Prostate gland (tissue), 2 donors: ENCODE results near the gene ACAD10. TPM values are rescaled to one million over a fixed set of nuclear protein-coding genes. Genes with fewer than 3 reads are reported as not detected.
"Not testable (repeated sequence)": the region's sequence is repeated elsewhere in the genome, so short reads cannot be mapped to it uniquely, and the experiment has no call there.

Source experiments
- DNase-seq: peaks from one replicate; pipeline ENCODE4 v3.0.0-alpha.2; 2019; ENCODE audit warnings: low spot score
- H3K27ac ChIP-seq, 2 donors: fragments of 200-600 bp; sonication (generic); 2 replicates each; pipeline ENCODE4 v1.5.1; 2017 to 2019
- H3K27me3 ChIP-seq: fragments of 200-600 bp; sonication (generic); replicated peaks from 2 replicates; pipeline ENCODE4 v1.5.1; 2019; ENCODE audit not compliant: insufficient read depth
- H3K36me3 ChIP-seq, 2 donors: fragments of 200-600 bp; sonication (generic); 1 replicate in 1 of 2; 2 replicates in 1 of 2; pipeline versions ENCODE4 v1.5.1 to v1.8.1; 2017 to 2019
- H3K4me1 ChIP-seq: fragments of 200-600 bp; sonication (generic); replicated peaks from 2 replicates; pipeline ENCODE4 v1.5.1; 2019
- H3K4me3 ChIP-seq, 2 donors: fragments of 200-600 bp; sonication (generic); 2 replicates each; pipeline ENCODE4 v1.5.1; 2017 to 2019
- H3K9me3 ChIP-seq: fragments of 200-600 bp; sonication (generic); 2 replicates; pipeline ENCODE4 v1.5.1; 2017
- CTCF ChIP-seq, 4 experiments: fragments of 200-600 bp in 2 of 4; fragments of 450-650 bp in 2 of 4; sonication (generic) in 2 of 4; IDR thresholded peaks; 1 replicate in 3 of 4; 2 replicates in 1 of 4; pipeline ENCODE4 v1.5.1; 2016 to 2019; ENCODE audit warnings: antibody characterized with exemption in 4 of 4, mild to moderate bottlenecking in 2 of 4, moderate library complexity in 2 of 4
- POLR2A ChIP-seq: fragments of 450-650 bp; IDR thresholded peaks from one replicate; pipeline ENCODE4 v1.6.1; 2016; ENCODE audit warnings: antibody characterized with exemption, mild to moderate bottlenecking
- POLR2AphosphoS5 ChIP-seq: sonication (generic); formaldehyde crosslinking; IDR thresholded peaks from one replicate; pipeline ENCODE4 v1.6.1; 2017; ENCODE audit warnings: antibody characterized with exemption
- WGBS: methylation state at CpG from one replicate; pipeline ENCODE4 v1.1.5; 2018; 5-methylcytosine and 5-hydroxymethylcytosine counted together
- intact Hi-C: fragments of 100-400 bp; cut with DNase I; formaldehyde crosslinking; loops from one replicate; pipeline ENCODE4 v1.14.2; 2022
- total RNA-seq, 2 donors: library from RNA; depleted of rRNA; stranded (reverse); fragments of >200 nt; gene quantifications; one replicate each; pipeline ENCODE4 v1.1.0, GENCODE V29; 2016

The ACAD10 gene
- total RNA-seq, 2 donors from 2014 or later: 36.8 to 37.5 TPM

- 90% methylated on average over 9 of the region's 9 CpGs for WGBS
- intact Hi-C loops: no loop called here
- no peak overlapping the region for H3K4me3 ChIP-seq
- no peaks in the 10 kb centered on the region for H3K36me3 ChIP-seq
- peaks cover 19% of the 10 kb centered on the region for H3K4me1 ChIP-seq
- H3K27me3 ChIP-seq: no peaks in the 10 kb centered on the region
- no peak overlapping the region for H3K27ac ChIP-seq
- TF ChIP-seq POLR2A (no peak), POLR2AphosphoS5 (no peak), CTCF (IDR thresholded peaks at IDR 0.05) (no peak)
- DNase-seq: no peak
- H3K9me3 ChIP-seq: no peaks in the 10 kb centered on the region
These were observed 74.1 kb downstream of the ACAD10 start for GRCh38 chr12:111759991-111760390.

- Histone ChIP-seq H3K36me3 (no peaks in the 10 kb centered on the region), H3K9me3 (no peaks in the 10 kb centered on the region), H3K27ac (no peak overlapping the region), H3K4me3 (no peak overlapping the region), H3K4me1 (peaks cover 19% of the 10 kb centered on the region), H3K27me3 (no peaks in the 10 kb centered on the region)
- WGBS: 73% methylated on average over 5 of the region's 5 CpGs
- intact Hi-C loops: no loop called here
- DNase-seq: no peak
- TF ChIP-seq CTCF (IDR thresholded peaks at IDR 0.05) (no peak), POLR2A (no peak), POLR2AphosphoS5 (no peak)
These were observed 75.2 kb downstream of the ACAD10 start for GRCh38 chr12:111761099-111761498.

- Histone ChIP-seq H3K27me3 (no peaks in the 10 kb centered on the region), H3K4me1 (peaks cover 16% of the 10 kb centered on the region), H3K27ac (no peak overlapping the region), H3K36me3 (no peaks in the 10 kb centered on the region), H3K9me3 (no peaks in the 10 kb centered on the region), H3K4me3 (no peak overlapping the region)
- TF ChIP-seq POLR2A: no peak
- TF ChIP-seq CTCF (IDR thresholded peaks at IDR 0.05): no peak
- TF ChIP-seq POLR2AphosphoS5: no peak
- 56% methylated on average over 3 of the region's 3 CpGs for WGBS
- no peak for DNase-seq
- intact Hi-C loops: no loop called here
These were observed 75.9 kb downstream of the ACAD10 start for GRCh38 chr12:111761706-111762105.

GRCh38 chr12:111763552-111763951 lies 77.7 kb downstream of the ACAD10 start:
- H3K4me1 ChIP-seq, DNase-seq, H3K9me3 ChIP-seq, H3K27me3 ChIP-seq, H3K27ac ChIP-seq, intact Hi-C loops, H3K36me3 ChIP-seq, H3K4me3 ChIP-seq: not testable (repeated sequence)
- WGBS: 66% methylated on average over 10 of the region's 10 CpGs

- H3K4me1 ChIP-seq: peaks cover 2% of the 10 kb centered on the region
- no peaks in the 10 kb centered on the region for H3K27me3 ChIP-seq
- no peak overlapping the region for H3K4me3 ChIP-seq
- 68% methylated on average over 6 of the region's 6 CpGs for WGBS
- intact Hi-C loops: no loop called here
- TF ChIP-seq POLR2A: no peak
- no peak for TF ChIP-seq CTCF (IDR thresholded peaks at IDR 0.05)
- no peak for TF ChIP-seq POLR2AphosphoS5
- no peaks in the 10 kb centered on the region for H3K9me3 ChIP-seq
- DNase-seq: no peak
- no peaks in the 10 kb centered on the region for H3K36me3 ChIP-seq
- H3K27ac ChIP-seq: no peak overlapping the region
These were observed 78.4 kb downstream of the ACAD10 start for GRCh38 chr12:111764120-111764821.
